Measurements from ENCODE around the gene FGGY. TPM values are rescaled to one million over a fixed set of nuclear protein-coding genes. Genes with fewer than 3 reads are reported as not detected.

The FGGY gene
- total and polyA plus RNA-seq, 4 donors: 9.0 to 44.4 (median 21.1) TPM

- no peak overlapping the region for H3K27ac ChIP-seq (ENCODE audit: low read depth, low read length)
- H3K27me3 ChIP-seq (ENCODE audit: control insufficient read depth, insufficient read depth, low read length): no peaks in the 10 kb centered on the region
- H3K9me3 ChIP-seq (ENCODE audit: control insufficient read depth, insufficient read depth, low read length): no peaks in the 10 kb centered on the region
- H3K4me1 ChIP-seq (ENCODE audit: control insufficient read depth, insufficient read depth, low read length): no peaks in the 10 kb centered on the region
- H3K36me3 ChIP-seq (ENCODE audit: control insufficient read depth, insufficient read depth, low read length): no peaks in the 10 kb centered on the region
- WGBS (ENCODE audit: insufficient coverage): 100% methylated on average over 2 of the region's 3 CpGs
- DNase-seq (ENCODE audit: low read depth in 4 of 6, low spot score in 6 of 6): no peak
- H3K4me3 ChIP-seq (ENCODE audit: low read depth, low read length): no peak overlapping the region
These were observed 27.0 kb downstream of the FGGY start for GRCh38 chr1:59323879-59324278.

DNA sequence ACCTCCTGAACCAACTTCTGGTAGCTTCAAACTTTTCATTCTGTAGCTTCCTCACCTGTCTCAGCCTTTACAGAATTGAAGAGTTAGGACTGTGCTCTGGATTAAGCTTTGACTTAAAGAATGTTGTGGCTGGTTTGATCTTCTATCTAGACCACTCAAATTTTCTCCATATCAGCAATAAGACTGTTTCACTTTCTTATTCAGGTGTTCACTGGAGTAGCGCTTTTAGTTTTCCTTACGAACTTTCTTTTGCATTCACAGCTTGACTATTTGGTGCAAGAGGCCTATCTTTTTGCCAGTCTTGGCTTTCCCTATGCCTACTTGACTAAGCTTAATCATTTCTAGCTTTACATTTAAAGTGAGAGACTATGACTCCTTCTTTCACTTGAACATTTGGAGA is 31.5 kb downstream of the FGGY start:
- 100% methylated on average over 2 of the region's 2 CpGs for WGBS (ENCODE audit: insufficient coverage)
- no peaks in the 10 kb centered on the region for H3K4me1 ChIP-seq (ENCODE audit: control insufficient read depth, insufficient read depth, low read length)
- H3K4me3 ChIP-seq (ENCODE audit: low read depth, low read length): no peak overlapping the region
- H3K27ac ChIP-seq (ENCODE audit: low read depth, low read length): no peak overlapping the region
- no peaks in the 10 kb centered on the region for H3K27me3 ChIP-seq (ENCODE audit: control insufficient read depth, insufficient read depth, low read length)
- H3K36me3 ChIP-seq (ENCODE audit: control insufficient read depth, insufficient read depth, low read length): no peaks in the 10 kb centered on the region
- no peak for DNase-seq (ENCODE audit: low read depth in 4 of 6, low spot score in 6 of 6)
- no peaks in the 10 kb centered on the region for H3K9me3 ChIP-seq (ENCODE audit: control insufficient read depth, insufficient read depth, low read length)

DNA sequence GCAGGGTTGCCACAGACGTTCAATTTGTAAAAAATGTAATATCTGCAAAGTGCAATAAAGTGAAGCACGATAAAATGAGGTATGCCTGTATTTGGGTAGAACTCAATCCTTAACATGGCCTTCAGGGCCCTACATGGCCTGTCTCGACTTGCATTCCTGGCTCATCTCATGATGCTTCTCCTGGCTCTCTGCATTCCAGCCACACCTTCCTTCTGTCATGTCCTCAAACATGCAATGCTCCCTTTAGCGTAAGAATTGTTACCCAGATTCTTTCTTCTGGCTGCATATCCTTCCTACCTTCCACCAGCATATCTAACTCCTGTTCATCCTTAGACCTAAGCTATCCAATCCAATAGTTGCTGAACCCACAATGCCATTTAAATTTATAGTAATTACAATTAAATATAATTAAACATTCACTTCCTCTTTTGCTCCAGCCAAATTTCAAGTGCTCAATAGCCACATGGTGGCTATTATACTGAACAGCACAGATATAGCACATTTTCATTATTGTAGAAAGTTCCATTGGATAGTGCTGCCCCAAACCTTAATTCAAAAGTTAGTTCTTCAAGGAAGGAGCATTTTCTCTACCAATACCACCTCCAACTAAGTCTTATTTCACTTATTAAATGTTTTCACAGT is 32.6 kb downstream of the FGGY start:
- WGBS (ENCODE audit: insufficient coverage): 85% methylated on average over 3 of the region's 4 CpGs

DNA sequence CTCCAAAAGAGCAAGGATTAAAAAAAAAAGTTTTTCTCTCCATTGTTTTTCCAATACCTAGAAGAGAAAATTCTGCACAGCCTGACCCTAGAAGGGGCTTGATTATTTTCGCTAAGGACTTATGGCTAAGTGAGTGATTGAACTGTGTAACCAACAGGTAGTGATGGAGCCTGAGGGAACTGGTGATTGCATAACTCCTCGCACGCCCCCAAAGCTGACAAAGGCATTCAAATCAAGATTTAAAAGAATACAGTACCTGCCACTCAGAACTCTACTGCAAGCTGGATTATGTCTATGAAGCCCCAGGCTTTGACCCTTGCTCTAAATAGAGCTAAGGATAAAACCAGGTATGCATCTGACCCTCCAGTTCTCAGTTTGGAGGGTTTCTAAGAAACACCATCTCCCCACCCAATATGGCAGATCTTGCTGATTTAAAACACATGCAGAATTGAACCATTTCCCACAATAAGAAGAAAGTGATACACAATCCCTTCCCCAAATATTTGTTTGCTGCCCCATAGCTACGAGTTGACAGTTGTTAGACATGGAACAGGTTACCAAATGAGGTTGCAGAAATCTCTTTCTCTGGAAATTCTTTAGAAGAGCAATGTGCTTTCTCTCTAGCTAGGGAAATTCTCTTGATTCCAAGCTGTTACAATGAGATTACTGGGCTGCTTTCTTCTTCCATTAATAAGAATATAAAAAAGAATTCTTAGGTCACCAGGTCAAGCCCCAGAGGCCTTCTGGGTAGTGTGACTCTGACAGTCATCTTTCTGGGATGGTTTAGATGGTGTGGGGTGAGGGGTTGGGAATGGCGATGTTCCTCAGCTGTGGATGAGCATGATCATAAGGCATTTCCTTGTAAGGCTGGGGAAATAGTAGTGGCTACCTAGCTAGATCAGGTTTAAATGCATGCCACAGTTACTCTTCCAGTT is 35.1 kb downstream of the FGGY start:
- Histone ChIP-seq H3K27ac (ENCODE audit: low read depth, low read length) (no peak overlapping the region), H3K4me3 (ENCODE audit: low read depth, low read length) (no peak overlapping the region), H3K27me3 (ENCODE audit: control insufficient read depth, insufficient read depth, low read length) (no peaks in the 10 kb centered on the region), H3K9me3 (ENCODE audit: control insufficient read depth, insufficient read depth, low read length) (no peaks in the 10 kb centered on the region), H3K4me1 (ENCODE audit: control insufficient read depth, insufficient read depth, low read length) (no peaks in the 10 kb centered on the region), H3K36me3 (ENCODE audit: control insufficient read depth, insufficient read depth, low read length) (no peaks in the 10 kb centered on the region)
- DNase-seq (ENCODE audit: low read depth in 4 of 6, low spot score in 6 of 6): no peak
- 100% methylated on average over 1 of the region's 5 CpGs for WGBS (ENCODE audit: insufficient coverage)

More for the DNA sequence above, 32.6 kb downstream of the FGGY start:
- no peak overlapping the region for H3K4me3 ChIP-seq (ENCODE audit: low read depth, low read length)
- no peaks in the 10 kb centered on the region for H3K36me3 ChIP-seq (ENCODE audit: control insufficient read depth, insufficient read depth, low read length)
- no peaks in the 10 kb centered on the region for H3K4me1 ChIP-seq (ENCODE audit: control insufficient read depth, insufficient read depth, low read length)
- H3K27ac ChIP-seq (ENCODE audit: low read depth, low read length): no peak overlapping the region
- DNase-seq (ENCODE audit: low read depth in 4 of 6, low spot score in 6 of 6): no peak
- no peaks in the 10 kb centered on the region for H3K9me3 ChIP-seq (ENCODE audit: control insufficient read depth, insufficient read depth, low read length)
- no peaks in the 10 kb centered on the region for H3K27me3 ChIP-seq (ENCODE audit: control insufficient read depth, insufficient read depth, low read length)

DNA sequence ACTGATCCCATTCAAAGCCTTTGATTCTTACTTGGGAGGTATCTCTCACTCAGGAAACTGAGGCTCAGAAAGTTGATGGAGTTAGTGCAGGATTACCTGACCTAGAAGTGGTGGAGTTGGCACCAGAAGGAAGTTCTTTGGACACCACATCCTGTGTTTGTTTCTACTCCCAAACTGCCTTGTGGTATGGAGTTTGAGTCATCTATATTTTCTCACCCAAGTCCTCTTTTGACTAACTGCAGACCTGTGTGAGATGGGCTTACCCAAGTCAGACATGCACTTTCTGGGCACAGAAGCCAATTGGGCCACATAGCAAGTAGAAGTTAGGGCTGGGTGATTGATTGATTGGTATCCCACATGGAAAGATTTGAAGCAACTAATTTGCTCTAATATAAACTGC is 36.1 kb downstream of the FGGY start:
- no peaks in the 10 kb centered on the region for H3K9me3 ChIP-seq (ENCODE audit: control insufficient read depth, insufficient read depth, low read length)
- H3K27me3 ChIP-seq (ENCODE audit: control insufficient read depth, insufficient read depth, low read length): no peaks in the 10 kb centered on the region
- H3K27ac ChIP-seq (ENCODE audit: low read depth, low read length): no peak overlapping the region

GRCh38 chr1:59333626-59334277 is 36.9 kb downstream of the FGGY start:
- Histone ChIP-seq H3K27me3 (ENCODE audit: control insufficient read depth, insufficient read depth, low read length) (no peaks in the 10 kb centered on the region), H3K9me3 (ENCODE audit: control insufficient read depth, insufficient read depth, low read length) (no peaks in the 10 kb centered on the region)
- 85% methylated on average over 1 of the region's 3 CpGs for WGBS (ENCODE audit: insufficient coverage)

More for the DNA sequence above, 36.1 kb downstream of the FGGY start:
- DNase-seq (ENCODE audit: low read depth in 4 of 6, low spot score in 6 of 6): no peak
- no peaks in the 10 kb centered on the region for H3K4me1 ChIP-seq (ENCODE audit: control insufficient read depth, insufficient read depth, low read length)
- no peak overlapping the region for H3K4me3 ChIP-seq (ENCODE audit: low read depth, low read length)
- H3K36me3 ChIP-seq (ENCODE audit: control insufficient read depth, insufficient read depth, low read length): no peaks in the 10 kb centered on the region

DNA sequence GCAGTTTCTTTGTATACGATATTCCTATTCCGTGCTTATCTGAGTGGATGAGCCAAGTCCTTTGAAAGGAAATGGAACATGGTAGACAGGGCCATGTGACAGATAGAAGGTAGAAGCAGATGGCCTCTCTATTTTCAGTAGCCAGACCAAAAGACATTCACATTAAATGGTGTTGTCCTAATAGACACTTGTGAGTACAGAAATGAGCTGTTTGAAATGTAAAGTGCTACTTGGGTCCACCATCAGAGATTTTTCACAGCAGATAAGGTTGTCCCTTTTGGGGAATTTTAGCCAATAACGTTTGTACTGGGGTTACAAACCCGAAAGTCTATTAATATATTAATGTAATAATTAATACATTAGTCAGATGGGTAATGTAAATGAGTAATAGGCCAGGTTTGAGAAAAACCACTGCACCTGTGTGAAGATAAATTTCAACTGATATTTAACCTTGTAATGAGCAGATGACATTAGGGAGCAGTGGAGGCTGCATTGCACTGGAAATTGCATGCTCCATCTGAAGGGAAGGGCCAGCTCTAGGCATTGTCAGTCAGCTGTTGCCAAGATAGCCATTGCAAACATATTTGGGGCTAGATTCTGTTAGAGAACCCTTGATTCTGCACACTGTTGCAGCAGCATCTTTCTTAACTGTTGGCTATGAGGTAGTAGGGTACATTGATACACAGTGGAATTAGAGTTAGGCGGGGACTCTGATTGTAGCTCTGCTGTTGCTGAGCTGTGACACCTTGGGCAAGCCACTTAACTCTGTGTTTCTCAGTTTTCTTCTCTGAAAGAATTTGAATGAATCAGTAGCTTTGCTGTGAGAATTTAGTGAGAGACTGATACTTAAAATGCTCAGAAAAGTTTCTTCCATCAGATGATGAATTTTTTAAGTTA is 43.8 kb downstream of the FGGY start:
- 91% methylated on average over 1 of the region's 5 CpGs for WGBS (ENCODE audit: insufficient coverage)
- H3K36me3 ChIP-seq (ENCODE audit: control insufficient read depth, insufficient read depth, low read length): no peaks in the 10 kb centered on the region
- H3K27me3 ChIP-seq (ENCODE audit: control insufficient read depth, insufficient read depth, low read length): no peaks in the 10 kb centered on the region
- no peak overlapping the region for H3K4me3 ChIP-seq (ENCODE audit: low read depth, low read length)
- no peaks in the 10 kb centered on the region for H3K9me3 ChIP-seq (ENCODE audit: control insufficient read depth, insufficient read depth, low read length)
- no peak overlapping the region for H3K27ac ChIP-seq (ENCODE audit: low read depth, low read length)
- DNase-seq (ENCODE audit: low read depth in 4 of 6, low spot score in 6 of 6): no peak
- no peaks in the 10 kb centered on the region for H3K4me1 ChIP-seq (ENCODE audit: control insufficient read depth, insufficient read depth, low read length)

More at GRCh38 chr1:59333626-59334277, 36.9 kb downstream of the FGGY start:
- H3K4me1 ChIP-seq (ENCODE audit: control insufficient read depth, insufficient read depth, low read length): no peaks in the 10 kb centered on the region
- H3K27ac ChIP-seq (ENCODE audit: low read depth, low read length): no peak overlapping the region
- no peak for DNase-seq (ENCODE audit: low read depth in 4 of 6, low spot score in 6 of 6)
- no peaks in the 10 kb centered on the region for H3K36me3 ChIP-seq (ENCODE audit: control insufficient read depth, insufficient read depth, low read length)
- H3K4me3 ChIP-seq (ENCODE audit: low read depth, low read length): no peak overlapping the region

- no peaks in the 10 kb centered on the region for H3K4me1 ChIP-seq (ENCODE audit: control insufficient read depth, insufficient read depth, low read length)
- WGBS (ENCODE audit: insufficient coverage): 88% methylated on average over 1 of the region's 3 CpGs
- no peak for DNase-seq (ENCODE audit: low read depth in 4 of 6, low spot score in 6 of 6)
- no peak overlapping the region for H3K4me3 ChIP-seq (ENCODE audit: low read depth, low read length)
- H3K27ac ChIP-seq (ENCODE audit: low read depth, low read length): no peak overlapping the region
- no peaks in the 10 kb centered on the region for H3K9me3 ChIP-seq (ENCODE audit: control insufficient read depth, insufficient read depth, low read length)
- H3K27me3 ChIP-seq (ENCODE audit: control insufficient read depth, insufficient read depth, low read length): no peaks in the 10 kb centered on the region
- no peaks in the 10 kb centered on the region for H3K36me3 ChIP-seq (ENCODE audit: control insufficient read depth, insufficient read depth, low read length)
These were observed 46.1 kb downstream of the FGGY start for GRCh38 chr1:59342801-59343575.

GRCh38 chr1:59343576-59343840 is 46.6 kb downstream of the FGGY start:
- DNase-seq (ENCODE audit: low read depth in 4 of 6, low spot score in 6 of 6): no peak
- no peaks in the 10 kb centered on the region for H3K9me3 ChIP-seq (ENCODE audit: control insufficient read depth, insufficient read depth, low read length)
- no peaks in the 10 kb centered on the region for H3K27me3 ChIP-seq (ENCODE audit: control insufficient read depth, insufficient read depth, low read length)
- H3K4me3 ChIP-seq (ENCODE audit: low read depth, low read length): no peak overlapping the region
- WGBS (ENCODE audit: insufficient coverage): no CpG with 5 or more reads among the region's 1 CpG
- H3K36me3 ChIP-seq (ENCODE audit: control insufficient read depth, insufficient read depth, low read length): no peaks in the 10 kb centered on the region
- no peak overlapping the region for H3K27ac ChIP-seq (ENCODE audit: low read depth, low read length)
- H3K4me1 ChIP-seq (ENCODE audit: control insufficient read depth, insufficient read depth, low read length): no peaks in the 10 kb centered on the region

Data from spinal cord (tissue), 10 donors.